ENCODE data around the gene ZNF407.

DNA sequence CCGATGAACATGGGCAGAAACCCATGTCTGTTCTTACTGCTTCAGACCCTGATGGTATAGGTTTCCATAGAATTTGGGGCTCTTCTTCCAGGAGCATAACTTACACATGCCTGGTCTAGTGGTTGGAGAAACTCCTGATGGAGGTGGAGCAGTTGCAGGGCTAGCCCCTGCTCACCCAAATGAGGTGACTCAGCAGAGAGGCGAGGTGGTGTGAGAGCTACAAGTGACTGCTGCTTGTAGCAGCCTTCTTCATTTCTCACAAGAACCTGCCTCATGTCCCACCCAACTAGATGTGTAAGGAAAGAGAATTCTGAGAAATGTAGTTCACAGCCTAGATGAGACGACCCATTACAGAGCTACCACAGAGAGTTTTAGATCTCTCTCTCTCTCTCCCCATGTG, 105.3 kb downstream of the ZNF407 start:
- TF ChIP-seq CEBPB (IDR thresholded peaks at IDR 0.05) (no peak), CREB1 (IDR thresholded peaks at IDR 0.05; ENCODE audit: low read depth) (no peak), YY1 (IDR thresholded peaks at IDR 0.05; ENCODE audit: low read depth) (no peak)
- TF ChIP-seq, protein P1, sequence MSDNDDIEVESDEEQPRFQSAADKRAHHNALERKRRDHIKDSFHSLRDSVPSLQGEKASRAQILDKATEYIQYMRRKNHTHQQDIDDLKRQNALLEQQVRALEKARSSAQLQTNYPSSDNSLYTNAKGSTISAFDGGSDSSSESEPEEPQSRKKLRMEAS (IDR thresholded peaks at IDR 0.05), result no peak
- TF ChIP-seq, protein P2, sequence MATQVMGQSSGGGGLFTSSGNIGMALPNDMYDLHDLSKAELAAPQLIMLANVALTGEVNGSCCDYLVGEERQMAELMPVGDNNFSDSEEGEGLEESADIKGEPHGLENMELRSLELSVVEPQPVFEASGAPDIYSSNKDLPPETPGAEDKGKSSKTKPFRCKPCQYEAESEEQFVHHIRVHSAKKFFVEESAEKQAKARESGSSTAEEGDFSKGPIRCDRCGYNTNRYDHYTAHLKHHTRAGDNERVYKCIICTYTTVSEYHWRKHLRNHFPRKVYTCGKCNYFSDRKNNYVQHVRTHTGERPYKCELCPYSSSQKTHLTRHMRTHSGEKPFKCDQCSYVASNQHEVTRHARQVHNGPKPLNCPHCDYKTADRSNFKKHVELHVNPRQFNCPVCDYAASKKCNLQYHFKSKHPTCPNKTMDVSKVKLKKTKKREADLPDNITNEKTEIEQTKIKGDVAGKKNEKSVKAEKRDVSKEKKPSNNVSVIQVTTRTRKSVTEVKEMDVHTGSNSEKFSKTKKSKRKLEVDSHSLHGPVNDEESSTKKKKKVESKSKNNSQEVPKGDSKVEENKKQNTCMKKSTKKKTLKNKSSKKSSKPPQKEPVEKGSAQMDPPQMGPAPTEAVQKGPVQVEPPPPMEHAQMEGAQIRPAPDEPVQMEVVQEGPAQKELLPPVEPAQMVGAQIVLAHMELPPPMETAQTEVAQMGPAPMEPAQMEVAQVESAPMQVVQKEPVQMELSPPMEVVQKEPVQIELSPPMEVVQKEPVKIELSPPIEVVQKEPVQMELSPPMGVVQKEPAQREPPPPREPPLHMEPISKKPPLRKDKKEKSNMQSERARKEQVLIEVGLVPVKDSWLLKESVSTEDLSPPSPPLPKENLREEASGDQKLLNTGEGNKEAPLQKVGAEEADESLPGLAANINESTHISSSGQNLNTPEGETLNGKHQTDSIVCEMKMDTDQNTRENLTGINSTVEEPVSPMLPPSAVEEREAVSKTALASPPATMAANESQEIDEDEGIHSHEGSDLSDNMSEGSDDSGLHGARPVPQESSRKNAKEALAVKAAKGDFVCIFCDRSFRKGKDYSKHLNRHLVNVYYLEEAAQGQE (IDR thresholded peaks at IDR 0.05; ENCODE audit: low read depth), result no peak

All from Ishikawa (cell line).